KMS-11 (cell line): ENCODE results near the gene DOK6.

Experiments
- H2AFZ ChIP-seq: fragments of 200-600 bp; sonication (generic); 2 replicates; pipeline ENCODE4 v1.6.1; 2016; ENCODE audit warnings: antibody characterized with exemption, mixed run types, low read depth
- H3K27ac ChIP-seq: fragments of 200-600 bp; sonication (generic); 2 replicates; pipeline ENCODE4 v1.6.1; 2016; ENCODE audit warnings: mild to moderate bottlenecking, mixed run types
- H3K27me3 ChIP-seq: fragments of 200-600 bp; sonication (generic); 2 replicates; pipeline ENCODE4 v1.6.1; 2017; ENCODE audit warnings: mild to moderate bottlenecking, low read depth, mixed run types, moderate library complexity; ENCODE audit not compliant: insufficient read depth
- H3K36me3 ChIP-seq: fragments of 200-600 bp; sonication (generic); 2 replicates; pipeline ENCODE4 v1.6.1; 2017; ENCODE audit warnings: mild to moderate bottlenecking, mixed run types; ENCODE audit not compliant: insufficient read depth
- H3K4me1 ChIP-seq: fragments of 200-600 bp; sonication (generic); 2 replicates; pipeline ENCODE4 v1.6.1; 2016; ENCODE audit warnings: mild to moderate bottlenecking, low read depth, mixed run types; ENCODE audit not compliant: poor library complexity, severe bottlenecking
- H3K4me2 ChIP-seq: fragments of 200-600 bp; sonication (generic); 2 replicates; pipeline ENCODE4 v1.7.0; 2016; ENCODE audit warnings: mild to moderate bottlenecking, mixed run types
- H3K4me3 ChIP-seq: fragments of 200-600 bp; sonication (generic); IDR thresholded peaks from 2 replicates; pipeline ENCODE4 v1.6.1; 2017; ENCODE audit warnings: low read depth, low read length, mixed read lengths; ENCODE audit not compliant: insufficient read depth
- H3K79me2 ChIP-seq: fragments of 200-600 bp; sonication (generic); 2 replicates; pipeline ENCODE4 v1.6.1; 2016; ENCODE audit warnings: low read depth, mixed run types; ENCODE audit not compliant: insufficient read depth
- H3K9ac ChIP-seq: fragments of 200-600 bp; sonication (generic); 2 replicates; pipeline ENCODE4 v1.6.1; 2016; ENCODE audit warnings: mild to moderate bottlenecking, mixed run types
- H4K20me1 ChIP-seq: fragments of 200-600 bp; sonication (generic); 2 replicates; pipeline ENCODE4 v1.6.1; 2016; ENCODE audit warnings: mild to moderate bottlenecking, mixed run types; ENCODE audit not compliant: insufficient read depth
- TF ChIP-seq, protein P1 (sequence below): fragments of 200-600 bp; sonication (generic); conservative IDR thresholded peaks from 2 replicates; pipeline ENCODE4 v1.6.1; 2017; ENCODE audit warnings: low read depth, mild to moderate bottlenecking, antibody characterized with exemption, low read length, moderate library complexity, mixed read lengths

The DOK6 gene

DNA sequence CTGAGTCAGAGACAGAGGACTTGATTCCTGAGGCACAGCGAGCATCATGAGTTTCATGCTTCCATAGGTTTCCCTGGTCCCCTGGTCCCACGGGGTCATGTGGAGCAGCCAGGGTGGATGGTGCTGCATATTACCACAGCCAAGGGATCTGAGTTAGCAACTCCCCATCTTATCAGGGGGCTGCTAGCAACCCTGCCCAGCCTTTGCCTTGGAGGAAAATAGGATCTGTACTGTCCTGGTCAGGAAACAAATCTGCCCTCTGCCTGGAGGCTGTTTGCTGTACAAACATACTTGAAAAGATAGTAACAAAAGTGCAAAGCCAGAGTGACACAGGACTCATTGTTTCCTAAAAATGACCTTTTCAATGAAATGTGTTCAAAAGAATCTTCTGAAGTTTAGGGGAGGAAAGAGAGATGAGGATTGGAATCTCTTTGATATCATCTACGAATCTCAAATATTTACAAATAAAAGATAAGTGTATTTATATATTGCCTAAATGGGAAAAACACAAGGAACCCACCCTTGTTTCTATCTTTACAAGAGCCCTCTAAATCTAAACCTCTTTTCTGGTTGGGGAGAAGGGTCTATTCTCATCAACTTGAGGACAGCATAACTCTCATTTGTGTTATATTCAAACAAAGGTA lies 352.2 kb downstream of the DOK6 start:
- Histone ChIP-seq H3K4me1 (no peaks in the 10 kb centered on the region), H3K4me2 (no peak overlapping the region), H3K27ac (no peak overlapping the region), H3K79me2 (no peaks in the 10 kb centered on the region), H3K4me3 (no peak overlapping the region), H4K20me1 (no peaks in the 10 kb centered on the region), H3K36me3 (no peaks in the 10 kb centered on the region), H3K27me3 (no peaks in the 10 kb centered on the region), H2AFZ (no peak overlapping the region), H3K9ac (no peak overlapping the region)
- TF ChIP-seq, protein P1, sequence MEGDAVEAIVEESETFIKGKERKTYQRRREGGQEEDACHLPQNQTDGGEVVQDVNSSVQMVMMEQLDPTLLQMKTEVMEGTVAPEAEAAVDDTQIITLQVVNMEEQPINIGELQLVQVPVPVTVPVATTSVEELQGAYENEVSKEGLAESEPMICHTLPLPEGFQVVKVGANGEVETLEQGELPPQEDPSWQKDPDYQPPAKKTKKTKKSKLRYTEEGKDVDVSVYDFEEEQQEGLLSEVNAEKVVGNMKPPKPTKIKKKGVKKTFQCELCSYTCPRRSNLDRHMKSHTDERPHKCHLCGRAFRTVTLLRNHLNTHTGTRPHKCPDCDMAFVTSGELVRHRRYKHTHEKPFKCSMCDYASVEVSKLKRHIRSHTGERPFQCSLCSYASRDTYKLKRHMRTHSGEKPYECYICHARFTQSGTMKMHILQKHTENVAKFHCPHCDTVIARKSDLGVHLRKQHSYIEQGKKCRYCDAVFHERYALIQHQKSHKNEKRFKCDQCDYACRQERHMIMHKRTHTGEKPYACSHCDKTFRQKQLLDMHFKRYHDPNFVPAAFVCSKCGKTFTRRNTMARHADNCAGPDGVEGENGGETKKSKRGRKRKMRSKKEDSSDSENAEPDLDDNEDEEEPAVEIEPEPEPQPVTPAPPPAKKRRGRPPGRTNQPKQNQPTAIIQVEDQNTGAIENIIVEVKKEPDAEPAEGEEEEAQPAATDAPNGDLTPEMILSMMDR = no peak

DNA sequence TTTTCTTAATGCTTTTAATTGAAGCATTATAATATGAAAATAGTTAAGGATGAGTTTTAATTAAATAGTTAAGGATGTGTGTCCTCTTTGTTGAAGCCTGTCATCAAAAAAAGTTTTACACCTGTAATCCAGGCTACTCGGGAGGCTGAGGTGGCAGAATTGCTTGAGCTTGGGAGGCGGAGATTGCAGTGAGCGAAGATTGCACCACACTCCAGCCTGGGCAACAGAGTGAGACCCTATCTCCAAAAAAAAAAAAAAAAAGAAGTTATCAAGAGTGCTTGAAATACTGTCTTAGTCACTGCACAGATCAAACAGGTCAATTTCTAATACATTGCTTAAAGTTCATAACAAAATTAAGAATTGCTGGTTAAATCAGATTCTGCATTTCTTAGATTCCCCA lies 353.4 kb downstream of the DOK6 start:
- no peaks in the 10 kb centered on the region for H3K79me2 ChIP-seq
- no peak overlapping the region for H3K9ac ChIP-seq
- TF ChIP-seq, protein P1 = no peak
- H3K4me1 ChIP-seq = no peaks in the 10 kb centered on the region
- no peaks in the 10 kb centered on the region for H3K36me3 ChIP-seq
- no peak overlapping the region for H3K4me3 ChIP-seq
- H3K27me3 ChIP-seq = no peaks in the 10 kb centered on the region
- H3K4me2 ChIP-seq = no peak overlapping the region
- H3K27ac ChIP-seq = no peak overlapping the region
- no peaks in the 10 kb centered on the region for H4K20me1 ChIP-seq
- H2AFZ ChIP-seq = no peak overlapping the region

DNA sequence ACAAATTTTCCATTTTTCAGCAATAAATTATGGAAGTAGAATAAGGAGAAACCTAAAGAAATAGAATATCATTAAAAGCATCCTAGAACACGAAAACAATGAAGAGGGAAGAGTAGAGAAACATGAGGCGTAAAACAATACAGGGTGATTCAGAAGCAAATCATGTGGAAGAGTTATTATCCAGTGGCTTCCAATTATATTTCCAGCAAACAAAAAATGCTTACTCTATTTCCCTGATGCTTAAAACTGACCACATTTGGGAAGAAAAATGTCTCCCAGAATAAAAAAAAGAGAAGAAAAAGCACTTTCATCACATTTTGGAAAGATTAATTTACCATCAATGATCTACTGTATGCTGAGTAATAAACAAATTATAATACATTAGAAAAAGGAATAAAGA lies 354.4 kb downstream of the DOK6 start:
- H3K4me3 ChIP-seq = no peak overlapping the region
- H3K27me3 ChIP-seq = no peaks in the 10 kb centered on the region
- no peaks in the 10 kb centered on the region for H4K20me1 ChIP-seq
- TF ChIP-seq, protein P1 = no peak
- no peaks in the 10 kb centered on the region for H3K79me2 ChIP-seq
- no peaks in the 10 kb centered on the region for H3K4me1 ChIP-seq
- H3K4me2 ChIP-seq = no peak overlapping the region
- no peak overlapping the region for H2AFZ ChIP-seq
- H3K27ac ChIP-seq = no peak overlapping the region
- H3K36me3 ChIP-seq = no peaks in the 10 kb centered on the region
- no peak overlapping the region for H3K9ac ChIP-seq

- H4K20me1 ChIP-seq = no peaks in the 10 kb centered on the region
- H3K9ac ChIP-seq = no peak overlapping the region
- H3K79me2 ChIP-seq = no peaks in the 10 kb centered on the region
- H3K4me3 ChIP-seq = no peak overlapping the region
- H3K27ac ChIP-seq = no peak overlapping the region
- no peaks in the 10 kb centered on the region for H3K4me1 ChIP-seq
- H3K4me2 ChIP-seq = no peak overlapping the region
- no peaks in the 10 kb centered on the region for H3K36me3 ChIP-seq
- TF ChIP-seq, protein P1 = no peak
- no peaks in the 10 kb centered on the region for H3K27me3 ChIP-seq
- H2AFZ ChIP-seq = no peak overlapping the region
Observed at GRCh38 chr18:69755856-69756496, 355.3 kb downstream of the DOK6 start.
